ENCODE measurements around the gene GPR151.

DNA sequence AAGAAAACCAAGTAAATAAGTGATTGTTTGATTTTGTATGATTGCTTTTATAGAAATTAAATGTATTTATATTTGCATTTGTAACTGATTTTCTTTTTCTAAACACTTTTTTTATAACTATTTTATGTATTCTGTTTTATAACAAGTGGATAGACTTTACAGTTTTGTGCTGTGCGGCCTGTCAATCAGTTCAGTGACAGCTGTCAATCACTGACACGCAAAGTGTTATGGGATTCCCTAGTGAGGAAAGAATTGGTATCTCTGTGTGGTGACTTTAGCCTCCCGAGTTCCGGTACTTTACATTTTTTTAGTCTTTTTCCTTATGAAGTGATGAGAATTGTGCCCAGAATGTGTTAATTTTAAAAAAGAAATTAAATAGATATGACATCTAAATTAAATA, 16.3 kb downstream of the GPR151 start:
- TF ChIP-seq, protein P1, sequence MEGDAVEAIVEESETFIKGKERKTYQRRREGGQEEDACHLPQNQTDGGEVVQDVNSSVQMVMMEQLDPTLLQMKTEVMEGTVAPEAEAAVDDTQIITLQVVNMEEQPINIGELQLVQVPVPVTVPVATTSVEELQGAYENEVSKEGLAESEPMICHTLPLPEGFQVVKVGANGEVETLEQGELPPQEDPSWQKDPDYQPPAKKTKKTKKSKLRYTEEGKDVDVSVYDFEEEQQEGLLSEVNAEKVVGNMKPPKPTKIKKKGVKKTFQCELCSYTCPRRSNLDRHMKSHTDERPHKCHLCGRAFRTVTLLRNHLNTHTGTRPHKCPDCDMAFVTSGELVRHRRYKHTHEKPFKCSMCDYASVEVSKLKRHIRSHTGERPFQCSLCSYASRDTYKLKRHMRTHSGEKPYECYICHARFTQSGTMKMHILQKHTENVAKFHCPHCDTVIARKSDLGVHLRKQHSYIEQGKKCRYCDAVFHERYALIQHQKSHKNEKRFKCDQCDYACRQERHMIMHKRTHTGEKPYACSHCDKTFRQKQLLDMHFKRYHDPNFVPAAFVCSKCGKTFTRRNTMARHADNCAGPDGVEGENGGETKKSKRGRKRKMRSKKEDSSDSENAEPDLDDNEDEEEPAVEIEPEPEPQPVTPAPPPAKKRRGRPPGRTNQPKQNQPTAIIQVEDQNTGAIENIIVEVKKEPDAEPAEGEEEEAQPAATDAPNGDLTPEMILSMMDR (conservative IDR thresholded peaks at IDR 0.05; ENCODE audit: low read depth, low read length), result no peak
- TF ChIP-seq EZH2 (IDR thresholded peaks at IDR 0.05; ENCODE audit: low read length, unreplicated experiment) (no peak), EZH2phosphoT487 (IDR thresholded peaks at IDR 0.05; ENCODE audit: borderline replicate concordance, low read length) (no peak)

All from PC-3 (cell line).